Omental fat pad (tissue), 4 donors: ENCODE data around the gene KIAA0753. TPM values are rescaled to one million over a fixed set of nuclear protein-coding genes. Genes with fewer than 3 reads are reported as not detected.
"Not testable (repeated sequence)": the region's sequence is repeated elsewhere in the genome, so short reads cannot be mapped to it uniquely, and the experiment has no call there.

Experiments
- ATAC-seq: fragments of 150-250 bp; one replicate; pipeline ENCODE4 v1.9.1; 2016; ENCODE audit warnings: mild to moderate bottlenecking, moderate library complexity; ENCODE audit not compliant: low FRiP score
- DNase-seq: peaks from one replicate; pipeline ENCODE4 v3.0.0-alpha.2; 2019; ENCODE audit warnings: low spot score
- total RNA-seq, 4 donors: library from RNA; depleted of rRNA; stranded (reverse); fragments of >200 nt; gene quantifications; one replicate each; pipeline ENCODE4 v1.1.0, GENCODE V29; 2016
- TF ChIP-seq, protein P1 (sequence below), 3 donors: fragments of 450-650 bp; IDR thresholded peaks; one replicate each; pipeline ENCODE4 v1.5.1; 2016 to 2017; ENCODE audit warnings: antibody characterized with exemption in 3 of 3, mild to moderate bottlenecking in 3 of 3, moderate library complexity in 2 of 3

The KIAA0753 gene
- total RNA-seq, 4 donors from 2014 or later, result 9.5 to 11.8 (median 11.1) TPM

- DNase-seq (no peak), ATAC-seq (no peak)
- TF ChIP-seq, protein P1, sequence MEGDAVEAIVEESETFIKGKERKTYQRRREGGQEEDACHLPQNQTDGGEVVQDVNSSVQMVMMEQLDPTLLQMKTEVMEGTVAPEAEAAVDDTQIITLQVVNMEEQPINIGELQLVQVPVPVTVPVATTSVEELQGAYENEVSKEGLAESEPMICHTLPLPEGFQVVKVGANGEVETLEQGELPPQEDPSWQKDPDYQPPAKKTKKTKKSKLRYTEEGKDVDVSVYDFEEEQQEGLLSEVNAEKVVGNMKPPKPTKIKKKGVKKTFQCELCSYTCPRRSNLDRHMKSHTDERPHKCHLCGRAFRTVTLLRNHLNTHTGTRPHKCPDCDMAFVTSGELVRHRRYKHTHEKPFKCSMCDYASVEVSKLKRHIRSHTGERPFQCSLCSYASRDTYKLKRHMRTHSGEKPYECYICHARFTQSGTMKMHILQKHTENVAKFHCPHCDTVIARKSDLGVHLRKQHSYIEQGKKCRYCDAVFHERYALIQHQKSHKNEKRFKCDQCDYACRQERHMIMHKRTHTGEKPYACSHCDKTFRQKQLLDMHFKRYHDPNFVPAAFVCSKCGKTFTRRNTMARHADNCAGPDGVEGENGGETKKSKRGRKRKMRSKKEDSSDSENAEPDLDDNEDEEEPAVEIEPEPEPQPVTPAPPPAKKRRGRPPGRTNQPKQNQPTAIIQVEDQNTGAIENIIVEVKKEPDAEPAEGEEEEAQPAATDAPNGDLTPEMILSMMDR (IDR thresholded peaks at IDR 0.05), result no peak
Measured at GRCh38 chr17:6668727-6669425, 28.4 kb upstream of the KIAA0753 start.

- DNase-seq, result no peak
- TF ChIP-seq, protein P1 (IDR thresholded peaks at IDR 0.05), result no peak
- ATAC-seq, result no peak
Measured at GRCh38 chr17:6668219-6668618, 27.7 kb upstream of the KIAA0753 start.

- DNase-seq, result no peak
- TF ChIP-seq, protein P1 (IDR thresholded peaks at IDR 0.05), result no peak
Measured at GRCh38 chr17:6667516-6667915, 27.0 kb upstream of the KIAA0753 start.

DNA sequence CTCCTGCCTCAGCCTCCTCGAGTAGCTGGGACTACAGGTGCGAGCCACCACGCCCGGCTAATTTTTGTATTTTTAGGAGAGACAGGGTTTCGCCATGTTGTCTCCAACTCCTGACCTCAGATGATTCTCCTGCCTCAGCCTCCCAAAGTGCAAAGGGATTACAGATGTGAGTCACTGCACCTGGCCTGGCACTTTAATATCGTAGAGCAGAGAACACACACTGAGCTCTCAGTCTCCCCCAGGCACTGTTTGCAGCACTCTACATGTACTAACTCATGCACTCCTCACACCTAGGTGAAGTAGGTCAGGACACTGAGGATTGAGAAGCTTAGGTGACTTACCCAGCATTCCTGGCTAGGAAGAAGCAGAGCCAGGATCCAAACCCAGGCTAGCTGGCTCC, 26.0 kb upstream of the KIAA0753 start:
- TF ChIP-seq, protein P1 (IDR thresholded peaks at IDR 0.05), result no peak
- no peak for DNase-seq
- no peak for ATAC-seq

More at GRCh38 chr17:6667516-6667915, 27.0 kb upstream of the KIAA0753 start:
- no peak for ATAC-seq

DNA sequence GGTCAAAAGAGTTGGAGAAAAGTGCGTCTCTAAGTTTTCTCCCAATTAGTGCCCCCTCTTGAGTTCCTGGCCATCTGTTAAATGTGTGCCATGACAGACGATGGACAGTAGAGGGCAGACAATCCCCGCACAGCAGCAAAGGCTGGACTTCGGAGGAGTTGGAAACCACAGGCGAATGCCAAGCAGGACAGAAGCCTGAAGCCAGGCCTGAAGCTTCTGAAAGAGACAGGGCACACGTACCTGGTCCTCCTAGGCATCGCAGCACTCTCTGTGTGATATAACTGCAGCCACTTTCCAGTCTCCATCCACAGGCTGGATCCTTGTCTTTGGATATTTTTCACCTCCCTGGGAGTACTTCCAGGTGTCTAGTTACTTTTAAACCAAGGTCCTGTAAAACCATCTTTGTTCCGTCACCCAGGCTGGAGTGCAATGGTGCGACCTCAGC, 25.6 kb upstream of the KIAA0753 start:
- TF ChIP-seq, protein P1 (IDR thresholded peaks at IDR 0.05), result peak in 1 of 3 donors; percentile 39
- no peak for DNase-seq
- peak; percentile 86 for ATAC-seq

GRCh38 chr17:6663200-6663599, 22.7 kb upstream of the KIAA0753 start:
- not testable (repeated sequence) for DNase-seq, ATAC-seq

DNA sequence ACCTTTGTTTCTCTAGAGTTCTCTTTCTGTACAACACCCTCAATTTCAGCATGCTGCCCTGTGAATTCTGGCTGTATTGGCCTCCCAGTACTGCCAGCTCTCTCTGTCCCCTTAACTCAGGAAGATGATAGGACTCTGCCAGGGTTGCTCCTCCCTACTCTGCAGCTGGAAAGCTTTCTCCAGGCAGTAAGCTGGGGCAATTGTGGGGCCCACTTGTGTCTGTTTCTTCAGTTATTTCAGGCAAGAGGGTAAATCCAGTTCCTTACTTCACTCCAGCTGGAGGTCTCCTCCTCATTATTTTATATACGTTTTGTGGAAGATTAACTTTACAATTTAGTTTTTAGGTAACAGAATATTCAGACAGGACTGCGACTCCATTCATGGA, 20.9 kb upstream of the KIAA0753 start:
- no peak for DNase-seq
- ATAC-seq, result no peak
- TF ChIP-seq, protein P1 (IDR thresholded peaks at IDR 0.05), result no peak
